Smooth muscle cell (in vitro differentiated cells): ENCODE results near the gene TTBK2. TPM values are rescaled to one million over a fixed set of nuclear protein-coding genes. Genes with fewer than 3 reads are reported as not detected.
"Not testable (repeated sequence)": the region's sequence is repeated elsewhere in the genome, so short reads cannot be mapped to it uniquely, and the experiment has no call there.

Experiments used
- DNase-seq: peaks from one replicate; lab custom pipeline; 2025; ENCODE audit not compliant: unreplicated experiment; lab: John Stamatoyannopoulos, UW
- H2AFZ ChIP-seq: fragments of 200-600 bp; sonication (generic); 2 replicates; pipeline ENCODE4 v1.6.0; 2016; ENCODE audit warnings: antibody characterized with exemption, low read depth, mild to moderate bottlenecking
- H3F3A ChIP-seq: fragments of 200-600 bp; sonication (generic); 2 replicates; pipeline ENCODE4 v1.6.0; 2017; ENCODE audit warnings: antibody characterized with exemption, low read depth
- H3K27ac ChIP-seq: fragments of 200-600 bp; sonication (generic); 2 replicates; pipeline ENCODE4 v1.5.1; 2016; ENCODE audit warnings: low read depth, mild to moderate bottlenecking
- H3K27me3 ChIP-seq: fragments of 200-600 bp; sonication (generic); 2 replicates; pipeline ENCODE4 v1.6.1; 2016; ENCODE audit warnings: low read depth, mild to moderate bottlenecking
- H3K36me3 ChIP-seq: fragments of 200-600 bp; sonication (generic); 2 replicates; pipeline ENCODE4 v1.5.1; 2016; ENCODE audit warnings: low read depth
- H3K4me1 ChIP-seq: fragments of 200-600 bp; sonication (generic); 2 replicates; pipeline ENCODE4 v1.5.1; 2016; ENCODE audit warnings: low read depth
- H3K4me2 ChIP-seq: fragments of 200-600 bp; sonication (generic); 2 replicates; pipeline ENCODE4 v1.6.0; 2016; ENCODE audit warnings: mild to moderate bottlenecking
- H3K4me3 ChIP-seq: fragments of 200-600 bp; sonication (generic); 2 replicates; pipeline ENCODE4 v1.5.1; 2016; ENCODE audit warnings: mild to moderate bottlenecking
- H3K79me2 ChIP-seq: fragments of 200-600 bp; sonication (generic); 2 replicates; pipeline ENCODE4 v1.6.0; 2016; ENCODE audit warnings: low read depth, mild to moderate bottlenecking
- H3K9ac ChIP-seq: fragments of 200-600 bp; sonication (generic); 2 replicates; pipeline ENCODE4 v1.6.0; 2016; ENCODE audit warnings: low read depth
- H3K9me3 ChIP-seq: fragments of 200-600 bp; sonication (generic); replicated peaks from 2 replicates; pipeline ENCODE4 v1.5.1; 2016; ENCODE audit warnings: low read depth
- H4K20me1 ChIP-seq: fragments of 200-600 bp; sonication (generic); 2 replicates; pipeline ENCODE4 v1.6.0; 2016; ENCODE audit warnings: low read depth
- WGBS: methylation state at CpG from one replicate; pipeline ENCODE4 v1.1.7; 2016; ENCODE audit warnings: low lambda C conversion rate; 5-methylcytosine and 5-hydroxymethylcytosine counted together
- polyA plus RNA-seq: library from polyadenylated mRNA; unstranded; fragments of >200 nt; fragmentation: Nextera tagmentation; extraction: Ambion mirVana; gene quantifications from 2 replicates; pipeline ENCODE4 v1.2.1, GENCODE V29; 2016
- total RNA-seq: library from RNA; depleted of rRNA; stranded (reverse); fragments of >200 nt; gene quantifications from 2 replicates; pipeline ENCODE4 v1.2.3, GENCODE V29; 2014
- TF ChIP-seq, protein P1 (sequence below): fragments of 200-600 bp; sonication (generic); IDR thresholded peaks from 2 replicates; pipeline ENCODE4 v1.5.1; 2017; ENCODE audit warnings: borderline replicate concordance, mild to moderate bottlenecking, antibody characterized with exemption; ENCODE audit not compliant: insufficient read depth, poor library complexity, severe bottlenecking

Gene TTBK2
- total and polyA plus RNA-seq, 2 experiments from 2014 or later, result 6.6 to 11.1 TPM

DNA sequence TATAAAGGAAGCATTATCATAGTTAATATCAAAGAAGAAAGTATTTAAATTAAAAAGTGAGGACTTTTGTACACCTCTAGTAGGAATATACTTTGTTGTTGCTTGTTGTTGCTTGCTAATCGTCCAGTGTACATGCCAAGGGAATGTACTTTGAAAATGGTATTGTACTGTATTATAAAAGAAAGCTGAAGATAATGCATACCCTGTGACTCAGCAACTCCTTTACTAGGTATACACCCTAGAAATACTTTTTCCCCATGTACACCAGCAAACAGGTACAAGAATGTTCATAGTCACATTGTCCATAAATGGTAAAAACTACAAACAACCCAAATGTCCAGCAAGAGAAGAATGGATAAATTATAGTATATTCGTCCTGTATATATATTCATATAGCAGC lies 12.0 kb downstream of the TTBK2 start:
- H4K20me1 ChIP-seq, result peaks cover 39% of the 10 kb centered on the region
- H3K36me3 ChIP-seq, result no peaks in the 10 kb centered on the region
- WGBS, result 54% methylated on average over 2 of the region's 2 CpGs
- H3K4me1 ChIP-seq, result no peaks in the 10 kb centered on the region
- no peak overlapping the region for H3K4me3 ChIP-seq
- H3K4me2 ChIP-seq, result no peak overlapping the region
- H3K79me2 ChIP-seq, result peaks cover 28% of the 10 kb centered on the region
- TF ChIP-seq, protein P1, sequence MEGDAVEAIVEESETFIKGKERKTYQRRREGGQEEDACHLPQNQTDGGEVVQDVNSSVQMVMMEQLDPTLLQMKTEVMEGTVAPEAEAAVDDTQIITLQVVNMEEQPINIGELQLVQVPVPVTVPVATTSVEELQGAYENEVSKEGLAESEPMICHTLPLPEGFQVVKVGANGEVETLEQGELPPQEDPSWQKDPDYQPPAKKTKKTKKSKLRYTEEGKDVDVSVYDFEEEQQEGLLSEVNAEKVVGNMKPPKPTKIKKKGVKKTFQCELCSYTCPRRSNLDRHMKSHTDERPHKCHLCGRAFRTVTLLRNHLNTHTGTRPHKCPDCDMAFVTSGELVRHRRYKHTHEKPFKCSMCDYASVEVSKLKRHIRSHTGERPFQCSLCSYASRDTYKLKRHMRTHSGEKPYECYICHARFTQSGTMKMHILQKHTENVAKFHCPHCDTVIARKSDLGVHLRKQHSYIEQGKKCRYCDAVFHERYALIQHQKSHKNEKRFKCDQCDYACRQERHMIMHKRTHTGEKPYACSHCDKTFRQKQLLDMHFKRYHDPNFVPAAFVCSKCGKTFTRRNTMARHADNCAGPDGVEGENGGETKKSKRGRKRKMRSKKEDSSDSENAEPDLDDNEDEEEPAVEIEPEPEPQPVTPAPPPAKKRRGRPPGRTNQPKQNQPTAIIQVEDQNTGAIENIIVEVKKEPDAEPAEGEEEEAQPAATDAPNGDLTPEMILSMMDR, result no peak
- no peak overlapping the region for H3K27ac ChIP-seq
- no peak overlapping the region for H2AFZ ChIP-seq
- H3F3A ChIP-seq, result no peaks in the 10 kb centered on the region
- H3K27me3 ChIP-seq, result no peaks in the 10 kb centered on the region
- H3K9ac ChIP-seq, result no peak overlapping the region
- no peak for DNase-seq
- no peaks in the 10 kb centered on the region for H3K9me3 ChIP-seq

DNA sequence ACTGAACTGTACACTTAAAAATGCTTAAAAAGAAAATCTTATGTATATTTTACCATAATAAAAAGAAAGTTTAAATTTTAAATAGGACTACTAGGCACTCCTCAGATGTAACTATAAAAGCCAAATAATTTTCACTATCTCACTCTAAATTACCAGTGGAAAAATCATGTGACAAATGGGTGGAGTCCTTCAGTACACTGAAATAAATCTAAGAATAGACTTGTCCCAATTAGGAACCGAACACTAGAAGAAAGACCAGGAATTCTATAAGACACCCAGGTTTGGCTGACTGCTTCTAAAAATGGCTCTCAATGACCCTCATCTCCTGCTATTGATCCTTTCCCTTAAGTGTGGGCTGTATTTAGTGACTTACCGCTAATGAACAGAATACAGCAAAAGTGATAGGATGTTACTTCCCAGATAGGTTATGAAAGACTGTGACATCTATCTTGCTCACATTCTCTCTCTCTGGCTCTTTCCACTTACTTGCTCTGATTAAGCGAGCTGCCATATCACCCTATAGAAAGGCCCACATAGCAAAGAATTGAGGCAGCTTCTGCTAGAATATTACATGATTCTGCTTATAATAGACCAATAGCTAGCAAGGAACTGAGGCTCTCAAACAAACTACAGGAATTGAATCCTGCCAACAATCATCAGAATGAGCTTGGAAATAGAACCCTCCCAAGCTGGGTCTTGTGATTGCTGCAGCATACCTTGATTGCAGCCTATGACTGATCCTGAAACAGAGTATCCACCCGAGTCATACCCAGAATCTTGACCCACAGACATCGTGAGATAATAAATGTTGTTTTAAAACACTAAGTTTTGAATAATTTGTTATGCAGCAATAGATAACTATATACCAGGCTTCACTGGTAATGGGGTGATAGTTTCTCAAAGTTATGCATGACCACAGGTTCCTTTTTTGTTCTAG lies 16.9 kb downstream of the TTBK2 start:
- Histone ChIP-seq H3F3A (no peaks in the 10 kb centered on the region), H3K4me2 (no peak overlapping the region), H4K20me1 (peaks cover 11% of the 10 kb centered on the region), H3K27me3 (no peaks in the 10 kb centered on the region), H3K4me3 (no peak overlapping the region), H3K9me3 (no peaks in the 10 kb centered on the region), H3K9ac (no peak overlapping the region), H3K27ac (no peak overlapping the region), H3K79me2 (peaks cover 16% of the 10 kb centered on the region), H2AFZ (no peak overlapping the region), H3K4me1 (no peaks in the 10 kb centered on the region), H3K36me3 (no peaks in the 10 kb centered on the region)
- 94% methylated on average over 5 of the region's 5 CpGs for WGBS
- TF ChIP-seq, protein P1, result no peak
- no peak for DNase-seq

DNA sequence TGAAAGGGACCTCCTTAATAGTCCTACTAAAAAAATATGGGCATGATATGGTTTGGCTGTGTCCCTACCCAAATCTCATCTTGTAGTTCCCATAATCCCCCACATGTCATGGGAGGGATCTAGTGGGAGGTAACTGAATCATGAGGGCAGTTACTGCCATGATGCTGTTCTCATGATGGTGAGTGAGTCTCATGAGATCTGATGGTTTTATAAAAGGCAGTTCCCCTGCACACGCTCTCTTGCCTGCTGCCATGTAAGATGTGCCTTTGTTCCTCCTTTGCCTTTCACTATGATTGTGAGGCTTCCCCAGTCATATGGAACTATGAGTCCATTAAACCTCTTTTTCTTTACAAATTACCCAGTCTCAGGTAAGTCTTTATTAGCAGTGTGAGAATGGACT lies 26.7 kb downstream of the TTBK2 start:
- not testable (repeated sequence) for H3K9ac ChIP-seq, H3K27ac ChIP-seq, DNase-seq, H3K4me1 ChIP-seq, H3F3A ChIP-seq, H3K27me3 ChIP-seq, H4K20me1 ChIP-seq, H3K36me3 ChIP-seq, H3K9me3 ChIP-seq, H3K4me3 ChIP-seq, H2AFZ ChIP-seq, H3K4me2 ChIP-seq
- peaks cover 21% of the 10 kb centered on the region for H3K79me2 ChIP-seq
- 96% methylated on average over 1 of the region's 1 CpG for WGBS

DNA sequence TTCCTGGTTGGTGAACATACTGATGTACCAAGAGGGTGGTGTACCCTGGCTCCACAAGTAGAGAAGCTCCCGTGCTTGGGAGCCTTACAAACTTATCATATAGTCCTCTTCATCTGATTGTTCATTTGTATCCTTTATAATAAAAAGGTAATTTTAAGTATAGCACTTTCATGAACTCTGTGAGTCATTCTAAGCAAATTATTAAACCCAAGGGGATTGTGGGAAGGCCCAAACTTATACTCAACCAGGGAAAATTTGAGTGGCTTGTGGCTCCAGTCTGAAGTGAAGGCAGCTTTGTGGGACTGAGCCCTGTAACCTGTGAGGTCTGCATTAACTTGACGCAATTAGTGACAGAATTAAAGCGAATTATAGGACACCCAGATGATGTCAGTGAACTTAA lies 29.0 kb downstream of the TTBK2 start:
- H3K27me3 ChIP-seq, result no peaks in the 10 kb centered on the region
- no peak overlapping the region for H3K4me2 ChIP-seq
- no peak overlapping the region for H3K27ac ChIP-seq
- no peaks in the 10 kb centered on the region for H3K36me3 ChIP-seq
- no peaks in the 10 kb centered on the region for H4K20me1 ChIP-seq
- DNase-seq, result no peak
- H3K4me3 ChIP-seq, result no peak overlapping the region
- 96% methylated on average over 3 of the region's 3 CpGs for WGBS
- H3F3A ChIP-seq, result no peaks in the 10 kb centered on the region
- peaks cover 21% of the 10 kb centered on the region for H3K79me2 ChIP-seq
- TF ChIP-seq, protein P1, result no peak
- H3K9me3 ChIP-seq, result no peaks in the 10 kb centered on the region
- H3K4me1 ChIP-seq, result no peaks in the 10 kb centered on the region
- no peak overlapping the region for H3K9ac ChIP-seq
- no peak overlapping the region for H2AFZ ChIP-seq
